Choroid plexus epithelial cell (primary cell): ENCODE results near the gene TPSD1.
A peak's percentile ranks its signal among the peaks of the same experiment; 100 is the strongest.
"Not testable (repeated sequence)": the region's sequence is repeated elsewhere in the genome, so short reads cannot be mapped to it uniquely, and the experiment has no call there.

ENCODE experiments used
- DNase-seq: peaks from one replicate; pipeline ENCODE4 v3.0.0-alpha.2; 2010; ENCODE audit warnings: low read depth
- H3K4me3 ChIP-seq: 2 replicates; pipeline ENCODE4 v1.5.1; 2011; ENCODE audit warnings: low read depth, mild to moderate bottlenecking, control low read depth, low read length, moderate library complexity
- CTCF ChIP-seq: conservative IDR thresholded peaks from 2 replicates; pipeline ENCODE4 v1.5.1; 2011; ENCODE audit warnings: low read depth, mild to moderate bottlenecking, control low read depth, inconsistent platforms, low read length, moderate library complexity

The TPSD1 gene

GRCh38 chr16:1293921-1294656 lies 38.2 kb downstream of the TPSD1 start:
- DNase-seq: no peak
- TF ChIP-seq CTCF: no peak
- no peak overlapping the region for H3K4me3 ChIP-seq

- DNase-seq: no peak
- no peak for TF ChIP-seq CTCF
Measured at GRCh38 chr16:1295465-1295864, 39.6 kb downstream of the TPSD1 start.

GRCh38 chr16:1296688-1297017 lies 40.8 kb downstream of the TPSD1 start:
- not testable (repeated sequence) for DNase-seq, H3K4me3 ChIP-seq

More at GRCh38 chr16:1295465-1295864, 39.6 kb downstream of the TPSD1 start:
- H3K4me3 ChIP-seq: no peak overlapping the region

- no peak overlapping the region for H3K4me3 ChIP-seq
- TF ChIP-seq CTCF: no peak
- peak; percentile 23 for DNase-seq
Measured at GRCh38 chr16:1297018-1297696, 41.3 kb downstream of the TPSD1 start.

GRCh38 chr16:1298406-1298805 lies 42.5 kb downstream of the TPSD1 start:
- no peak for DNase-seq
- no peak for TF ChIP-seq CTCF
- no peak overlapping the region for H3K4me3 ChIP-seq

- TF ChIP-seq CTCF: no peak
- no peak overlapping the region for H3K4me3 ChIP-seq
- DNase-seq: no peak
Measured at GRCh38 chr16:1299012-1299867, 43.4 kb downstream of the TPSD1 start.

- no peak overlapping the region for H3K4me3 ChIP-seq
- TF ChIP-seq CTCF: no peak
- DNase-seq: no peak
Measured at GRCh38 chr16:1299868-1300203, 44.0 kb downstream of the TPSD1 start.
